K562 (cell line): ENCODE data around the gene LRRC4C. TPM values are rescaled to one million over a fixed set of nuclear protein-coding genes. Genes with fewer than 3 reads are reported as not detected.

Experiments used
- ATAC-seq: fragments of 200-7000 bp; cut with Tn5 transposase; 3 replicates; pipeline ENCODE4 v1.9.1; 2020; ENCODE audit warnings: moderate library complexity
- BruUV-seq: library from RNA; stranded (reverse); fragments of 400-500 nt; replicated peaks from 2 replicates; lab custom pipeline; 2021; lab: Mats Ljungman, UMichigan
- CTCF ChIA-PET: fragments of 300-600 bp; formaldehyde crosslinking; extraction: SDS; loops from one replicate; lab custom pipeline; 2021; ENCODE audit warnings: low intra/inter-chr PET ratio; lab: Yijun Ruan, JAX
- POLR2A ChIA-PET: fragments of 300-600, 350-650 bp; sonication (Branson Sonifier 250); formaldehyde crosslinking; extraction: SDS; loops from one replicate; lab custom pipeline; 2021; ENCODE audit warnings: antibody characterized with exemption, inconsistent platforms; lab: Yijun Ruan, JAX
- DNase-seq, 4 experiments: peaks; one replicate each; pipeline versions ENCODE4 v3.0.0 to v3.0.0-alpha.2; 2011 to 2018; ENCODE audit warnings: low spot score in 3 of 4, mixed read lengths in 3 of 4; ENCODE audit errors: extremely low read depth in 1 of 4
- FAIRE-seq: peaks from 2 replicates; lab custom pipeline; 2011; peaks lifted over from hg19 to GRCh38; lab: Jason Lieb, UNC
- H2AFZ ChIP-seq: 2 replicates; pipeline ENCODE4 v1.6.0; 2011; ENCODE audit warnings: low read depth, low read length, control low read depth, inconsistent platforms
- H3K27ac ChIP-seq: fragments of 200-600 bp; 3 replicates; pipeline ENCODE4 v1.8.0; 2011; ENCODE audit warnings: low read depth, mild to moderate bottlenecking, control low read depth, inconsistent platforms, low read length, moderate library complexity, mixed read lengths; ENCODE audit errors: extremely low read depth
- H3K27me3 ChIP-seq, 2 experiments: fragments of 300-600 bp in 1 of 2; 2 replicates in 1 of 2; 3 replicates in 1 of 2; pipeline versions ENCODE4 v1.6.0 to v1.8.0; 2011; ENCODE audit warnings: inconsistent platforms in 2 of 2, low read length in 2 of 2, mild to moderate bottlenecking in 1 of 2, mixed read lengths in 1 of 2, moderate library complexity in 1 of 2; ENCODE audit not compliant: control insufficient read depth in 2 of 2, insufficient read depth in 2 of 2
- H3K36me3 ChIP-seq: fragments of 300-600 bp; 3 replicates; pipeline ENCODE4 v1.8.0; 2011; ENCODE audit warnings: mild to moderate bottlenecking, low read length, inconsistent platforms; ENCODE audit not compliant: control insufficient read depth, insufficient read depth
- H3K4me1 ChIP-seq, 2 experiments: fragments of 200-600 bp in 1 of 2; replicated peaks in 1 of 2; 2 replicates in 1 of 2; 3 replicates in 1 of 2; pipeline versions ENCODE4 v1.5.1 to v1.8.0; 2011; ENCODE audit warnings: inconsistent platforms in 2 of 2, low read length in 2 of 2, mild to moderate bottlenecking in 1 of 2, mixed read lengths in 1 of 2, moderate library complexity in 1 of 2; ENCODE audit not compliant: control insufficient read depth in 2 of 2, insufficient read depth in 2 of 2
- H3K4me2 ChIP-seq: 2 replicates; pipeline ENCODE4 v1.6.1; 2011; ENCODE audit warnings: low read length, control low read depth, inconsistent platforms, mixed read lengths; ENCODE audit not compliant: insufficient read depth
- H3K4me3 ChIP-seq: fragments of 200-600 bp; sonication (generic), shearing (Covaris generic); 2 replicates; pipeline ENCODE4 v1.5.1; 2016; ENCODE audit warnings: control low read depth, inconsistent platforms
- H3K79me2 ChIP-seq: fragments of 200-600 bp; 3 replicates; pipeline ENCODE4 v1.8.0; 2011; ENCODE audit warnings: low read length, inconsistent platforms; ENCODE audit not compliant: control insufficient read depth, insufficient read depth
- H3K9ac ChIP-seq, 2 experiments: 2 replicates each; pipeline versions ENCODE4 v1.6.0 to v1.6.1; 2011; ENCODE audit warnings: low read depth in 2 of 2, low read length in 2 of 2, control low read depth in 1 of 2, inconsistent platforms in 1 of 2, mild to moderate bottlenecking in 1 of 2, mixed read lengths in 1 of 2; ENCODE audit not compliant: insufficient read depth in 1 of 2
- H3K9me1 ChIP-seq: one replicate; pipeline ENCODE4 v1.6.0; 2011; ENCODE audit warnings: inconsistent platforms, mild to moderate bottlenecking, low read length, moderate library complexity; ENCODE audit not compliant: control insufficient read depth, insufficient read depth
- H3K9me3 ChIP-seq: replicated peaks from 2 replicates; pipeline ENCODE4 v1.5.1; 2011; ENCODE audit warnings: low read depth, low read length, inconsistent platforms; ENCODE audit not compliant: control insufficient read depth, insufficient read depth
- H4K20me1 ChIP-seq: replicated peaks from 2 replicates; pipeline ENCODE4 v1.6.1; 2011; ENCODE audit warnings: low read length, inconsistent platforms, mixed read lengths; ENCODE audit not compliant: control insufficient read depth, insufficient read depth
- BRCA1 ChIP-seq, 2 experiments: fragments of 450-650 bp in 1 of 2; sonication (generic) in 1 of 2; formaldehyde crosslinking in 1 of 2; IDR thresholded peaks; 2 replicates each; pipeline versions ENCODE4 v1.5.0 to v1.6.1; 2017 to 2020; ENCODE audit warnings: mild to moderate bottlenecking in 1 of 2, missing genetic modification reagents in 1 of 2
- E4F1 ChIP-seq: fragments of 250-450 bp; sonication (Bioruptor Pico); IDR thresholded peaks from 2 replicates; pipeline ENCODE4 v1.5.0; 2021; ENCODE audit warnings: mild to moderate bottlenecking, borderline replicate concordance
- ETV1 ChIP-seq: fragments of 450-650 bp; conservative IDR thresholded peaks from 2 replicates; pipeline ENCODE4 v1.6.1; 2016; ENCODE audit warnings: missing genetic modification characterization, control low read depth, low read depth, missing compliant biosample characterization
- EZH2 ChIP-seq: IDR thresholded peaks from 2 replicates; pipeline ENCODE4 v1.6.1; 2012; ENCODE audit warnings: low read depth, mild to moderate bottlenecking, inconsistent platforms, low read length, borderline replicate concordance
- FOXO4 ChIP-seq: fragments of 450-650 bp; formaldehyde crosslinking; IDR thresholded peaks from 2 replicates; pipeline ENCODE4 v1.4.0; 2020; ENCODE audit warnings: mild to moderate bottlenecking, moderate library complexity
- FOXP1 ChIP-seq: sonication (generic); formaldehyde crosslinking; IDR thresholded peaks from 2 replicates; pipeline ENCODE4 v1.8.0; 2022; ENCODE audit warnings: mild to moderate bottlenecking, missing genetic modification reagents
- GTF2A2 ChIP-seq: IDR thresholded peaks from 2 replicates; pipeline ENCODE4 v1.6.1; 2016; ENCODE audit warnings: mild to moderate bottlenecking, missing genetic modification characterization, missing compliant biosample characterization
- HDAC2 ChIP-seq: fragments of 450-650 bp; IDR thresholded peaks from 2 replicates; pipeline ENCODE4 v1.6.1; 2016; ENCODE audit warnings: mild to moderate bottlenecking
- KLF16 ChIP-seq: IDR thresholded peaks from 2 replicates; pipeline ENCODE4 v1.6.1; 2016; ENCODE audit warnings: antibody characterized with exemption
- MCM3 ChIP-seq: fragments of 450-650 bp; IDR thresholded peaks from 2 replicates; pipeline ENCODE4 v1.6.1; 2016
- PHF20 ChIP-seq: fragments of 450-650 bp; IDR thresholded peaks from 2 replicates; pipeline ENCODE4 v1.6.1; 2018; ENCODE audit not compliant: partially characterized antibody
- POLR2AphosphoS5 ChIP-seq: IDR thresholded peaks from 2 replicates; pipeline ENCODE4 v1.6.1; 2011; ENCODE audit warnings: mild to moderate bottlenecking, low read depth, low read length, moderate library complexity; ENCODE audit not compliant: control insufficient read depth, insufficient read depth
- POLR2B ChIP-seq: fragments of 450-650 bp; IDR thresholded peaks from 2 replicates; pipeline ENCODE4 v1.6.1; 2018; ENCODE audit warnings: low read depth; ENCODE audit not compliant: partially characterized antibody
- POLR3A ChIP-seq: IDR thresholded peaks from 2 replicates; pipeline ENCODE4 v1.6.1; 2011; ENCODE audit warnings: borderline replicate concordance, mild to moderate bottlenecking, moderate library complexity; ENCODE audit not compliant: insufficient read length, insufficient read depth; ENCODE audit errors: extremely low read depth
- PTTG1 ChIP-seq: fragments of 450-650 bp; IDR thresholded peaks from 2 replicates; pipeline ENCODE4 v1.6.1; 2016; ENCODE audit warnings: low read depth, mild to moderate bottlenecking, missing genetic modification characterization, missing compliant biosample characterization
- TBP ChIP-seq: optimal IDR thresholded peaks from 2 replicates; pipeline ENCODE3; 2011; ENCODE audit warnings: low read depth, low read length, improper control_type of control experiment
- WGBS: fragments of 100-300 bp; shearing (Covaris generic); methylation state at CpG from one replicate; pipeline ENCODE4 v1.1.6; 2016; ENCODE audit warnings: low coverage, mixed read lengths; ENCODE audit not compliant: insufficient coverage; ENCODE audit errors: missing lambda C conversion rate; 5-methylcytosine and 5-hydroxymethylcytosine counted together
- in situ Hi-C: fragments of 300-500 bp; cut with MboI; formaldehyde crosslinking; loops from 4 replicates; pipeline ENCODE4 v1.15.0; 2018; ENCODE audit warnings: inconsistent platforms, mixed read lengths
- intact Hi-C: fragments of 100-400 bp; cut with micrococcal nuclease; formaldehyde crosslinking; loops from 2 replicates; pipeline ENCODE4 v1.14.2; 2022
- polyA plus RNA-seq, 8 experiments: library from polyadenylated mRNA; depleted of rRNA in 4 of 8; stranded (reverse) in 5 of 8; unstranded in 3 of 8; fragments of >200 nt; fragmentation: Nextera tagmentation in 2 of 8; fragmentation: Illumina TruSeq in 1 of 8; extraction: Ambion mirVana in 2 of 8; extraction: Trizol in 1 of 8; gene quantifications; 2 replicates each; pipeline versions ENCODE4 v1.2.1 to v1.2.3, GENCODE V29; 2011 to 2014; ENCODE audit warnings: inconsistent platforms in 1 of 8, missing spikeins in 1 of 8
- total RNA-seq, 7 experiments: library from RNA; depleted of rRNA in 6 of 7; stranded (reverse); fragments of >200 nt in 6 of 7; fragmentation: Illumina TruSeq in 2 of 7; extraction: Trizol in 2 of 7; gene quantifications; 2 replicates each; pipeline versions ENCODE4 v1.2.1 to v1.2.3, GENCODE V29; 2011 to 2021; ENCODE audit warnings: low replicate concordance in 1 of 7

The LRRC4C gene
- total and polyA plus RNA-seq, 9 of the 15 experiments (the other 6 are each of a cell fraction or from before 2014, with no cell fraction given), result not detected

- TF ChIP-seq E4F1 (CRISPR knock-in tag) (no peak), PHF20 (no peak), ETV1 (tag) (no peak)
- TF ChIP-seq, all 486 proteins: peak for 0
Observed at GRCh38 chr11:41333357-41333756, 126.1 kb downstream of the LRRC4C start (continued).

- Histone ChIP-seq H3K9me3 (no peaks in the 10 kb centered on the region), H3K27ac (no peak overlapping the region), H3K79me2 (no peaks in the 10 kb centered on the region), H3K4me3 (no peak overlapping the region), H4K20me1 (no peaks in the 10 kb centered on the region), H3K36me3 (no peaks in the 10 kb centered on the region), H3K9ac (no peak overlapping the region), H3K9me1 (no peaks in the 10 kb centered on the region), H3K4me1 (no peaks in the 10 kb centered on the region), H3K4me2 (no peak overlapping the region), H2AFZ (no peak overlapping the region), H3K27me3 (no peaks in the 10 kb centered on the region)
- no TSS peak for BruUV-seq
- intact Hi-C loops (no loop called here), in situ Hi-C loops (no loop called here)
- ATAC-seq, result no peak
- ChIA-PET CTCF (no interaction called here), POLR2A (no interaction called here)
- no peak for DNase-seq
- no peak for FAIRE-seq
- 0% methylated on average over 4 of the region's 4 CpGs for WGBS
- TF ChIP-seq GTF2A2 (tag), result no peak
- TF ChIP-seq POLR3A, result no peak
- TF ChIP-seq FOXO4 (CRISPR knock-in tag), result no peak
- TF ChIP-seq HDAC2, result no peak
- TF ChIP-seq FOXP1 (CRISPR knock-in tag), result no peak
- TF ChIP-seq PTTG1 (tag), result no peak
- TF ChIP-seq POLR2AphosphoS5, result no peak
- TF ChIP-seq KLF16, result no peak
- no peak for TF ChIP-seq POLR2B
- no peak for TF ChIP-seq TBP
- TF ChIP-seq BRCA1 (IDR thresholded peaks at IDR 0.05), result no peak
- TF ChIP-seq BRCA1 (CRISPR knock-in tag; IDR thresholded peaks at IDR 0.05), result no peak
- no peak for TF ChIP-seq EZH2
- no peak for TF ChIP-seq MCM3
- TF ChIP-seq, all 486 proteins: peak for 0
Observed at GRCh38 chr11:41328324-41328723, 131.1 kb downstream of the LRRC4C start.
